ENCODE measurements around the gene SASH1.

SASH1 gene

DNA sequence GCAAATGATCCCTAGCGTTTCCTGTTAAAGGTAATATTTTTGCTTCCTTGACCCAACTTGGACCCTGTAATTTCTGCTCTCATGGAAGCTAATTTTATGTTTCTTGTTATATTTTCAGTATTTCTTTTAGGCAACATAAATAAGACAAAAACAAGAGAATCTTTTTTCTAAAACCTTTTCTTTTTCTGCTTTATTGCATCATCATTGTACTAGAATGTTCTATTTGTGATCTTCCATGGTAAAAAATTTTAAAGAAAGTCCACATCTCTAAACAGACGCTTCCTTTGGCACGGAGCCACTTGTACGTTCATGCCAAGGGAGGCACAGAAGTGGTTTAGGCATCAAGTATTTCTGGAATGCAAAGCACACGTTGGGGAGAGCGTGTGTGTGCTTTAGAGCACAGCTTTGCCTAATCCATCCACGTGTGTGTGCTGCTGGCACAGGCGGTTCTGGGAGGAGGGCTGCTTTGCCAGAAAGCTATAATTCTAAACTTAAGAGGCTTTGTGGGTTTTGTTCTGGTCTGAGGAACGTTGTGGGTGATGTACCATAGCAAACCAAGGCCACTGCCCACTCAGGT, 98.3 kb downstream of the SASH1 start:
- DNase-seq = no peak

DNA sequence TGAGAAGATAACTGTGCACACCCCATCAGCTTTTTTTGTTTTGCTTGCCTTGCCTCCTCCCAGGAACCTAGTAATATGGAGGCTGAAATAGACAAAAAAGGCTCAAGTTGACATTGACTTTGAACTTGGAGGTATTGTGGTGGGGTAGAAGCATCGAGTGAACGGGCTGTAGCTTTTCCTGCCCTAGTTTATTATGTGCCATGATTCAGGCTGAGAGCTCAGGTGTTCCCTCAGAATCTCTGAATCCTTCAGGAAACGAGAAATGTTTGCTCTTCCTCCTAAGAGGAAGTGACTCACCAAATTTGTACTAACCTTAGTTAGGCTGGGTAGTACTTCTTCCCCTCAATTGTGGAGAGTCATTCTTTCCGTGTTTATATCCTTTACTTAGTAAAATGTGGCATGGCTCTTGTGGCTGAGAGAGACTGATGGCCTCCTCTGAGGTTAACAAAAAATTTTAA, 98.8 kb downstream of the SASH1 start:
- peak; percentile 62 for DNase-seq

DNA sequence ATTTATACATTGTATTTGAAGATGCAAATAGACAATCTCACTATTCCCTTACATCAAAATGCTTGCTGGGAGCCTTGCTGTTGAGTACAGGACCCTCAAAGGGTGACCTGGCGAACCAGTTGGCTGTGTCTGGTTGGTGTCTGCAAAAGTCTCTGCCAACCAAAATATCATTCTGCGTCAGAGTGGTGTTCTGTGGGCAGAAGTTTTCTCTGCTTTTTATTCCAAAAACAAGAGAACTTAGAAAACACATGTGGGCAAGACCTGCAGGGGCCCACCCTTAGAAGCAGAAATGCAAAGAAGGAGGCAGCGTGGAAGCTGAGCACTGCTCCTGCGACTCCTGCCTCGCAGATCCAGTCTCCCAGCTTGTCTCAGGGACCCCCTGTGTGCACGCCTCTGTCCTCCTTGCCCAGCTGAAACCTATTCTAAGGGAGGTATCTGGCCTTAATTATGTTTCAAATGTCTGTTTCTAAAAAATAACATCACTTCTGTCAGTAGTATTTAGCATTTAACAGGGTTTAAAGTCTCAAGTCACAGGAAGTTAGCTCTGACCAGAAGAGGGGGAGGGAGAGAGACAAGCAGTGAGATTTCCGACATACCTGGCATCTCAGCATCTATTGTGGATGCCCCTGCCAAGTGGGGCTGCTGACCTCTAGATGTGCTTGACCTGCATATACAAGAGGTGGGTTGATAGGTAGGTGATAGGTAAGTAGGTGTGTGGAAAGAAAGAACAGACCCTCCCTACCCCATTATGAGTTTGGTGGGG, 101.3 kb downstream of the SASH1 start:
- DNase-seq = no peak

DNA sequence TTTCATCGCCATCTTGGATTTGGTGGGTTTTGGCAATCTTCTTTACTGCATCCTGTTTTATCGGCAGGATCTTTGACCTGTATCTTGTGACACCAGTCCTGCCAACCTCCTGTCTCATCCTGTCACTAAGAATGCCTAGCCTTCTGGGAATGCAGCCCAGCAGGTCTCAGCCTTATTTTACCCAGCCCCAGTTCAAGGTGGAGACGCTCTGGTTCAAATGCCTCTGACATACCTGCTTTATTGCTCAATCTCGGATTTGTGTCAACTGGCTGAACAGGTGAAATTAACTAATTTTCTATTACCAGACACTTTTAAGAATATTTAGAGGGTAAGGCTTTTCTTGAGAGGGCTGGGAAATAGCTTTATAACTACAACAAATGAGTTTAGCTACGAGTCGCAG, 102.5 kb downstream of the SASH1 start:
- DNase-seq = no peak

DNA sequence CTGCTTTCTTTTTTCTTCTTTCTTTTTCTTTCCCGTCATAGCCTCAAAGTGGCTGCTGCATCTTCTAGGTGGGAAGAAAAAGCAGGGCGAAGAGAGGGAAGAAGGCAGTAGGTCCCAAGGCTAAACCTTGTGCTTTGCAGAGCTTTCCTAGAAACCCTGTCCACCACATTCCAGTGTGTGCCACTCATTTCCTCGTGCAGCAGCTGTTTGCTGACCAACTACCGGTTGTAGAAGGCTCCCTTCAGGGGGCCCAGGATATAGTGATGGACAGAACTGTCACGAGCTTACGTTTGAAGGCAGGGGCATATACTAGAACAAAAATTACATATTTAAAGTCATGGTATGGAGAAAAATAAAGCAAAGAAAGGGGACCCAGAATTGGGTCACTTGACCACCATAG, 103.0 kb downstream of the SASH1 start:
- no peak for DNase-seq

DNA sequence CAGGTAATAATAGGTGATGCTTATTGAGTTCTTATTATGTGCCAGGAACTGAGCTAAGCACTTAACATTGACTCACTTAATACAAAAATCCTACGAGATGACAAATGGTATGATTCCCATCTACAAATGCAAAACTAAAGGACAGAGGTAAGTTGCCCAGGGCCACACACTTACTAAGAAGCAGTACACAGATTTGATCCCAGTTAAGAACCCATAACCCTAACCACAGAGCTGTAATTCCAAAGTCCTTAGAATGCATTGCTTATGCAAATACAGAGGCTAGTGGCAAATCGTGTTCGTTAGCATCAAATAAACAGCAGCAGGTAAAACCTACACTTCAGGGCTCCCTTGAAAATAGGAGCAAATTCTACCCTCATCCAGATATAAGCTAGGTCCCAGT, 104.0 kb downstream of the SASH1 start:
- DNase-seq = no peak

DNA sequence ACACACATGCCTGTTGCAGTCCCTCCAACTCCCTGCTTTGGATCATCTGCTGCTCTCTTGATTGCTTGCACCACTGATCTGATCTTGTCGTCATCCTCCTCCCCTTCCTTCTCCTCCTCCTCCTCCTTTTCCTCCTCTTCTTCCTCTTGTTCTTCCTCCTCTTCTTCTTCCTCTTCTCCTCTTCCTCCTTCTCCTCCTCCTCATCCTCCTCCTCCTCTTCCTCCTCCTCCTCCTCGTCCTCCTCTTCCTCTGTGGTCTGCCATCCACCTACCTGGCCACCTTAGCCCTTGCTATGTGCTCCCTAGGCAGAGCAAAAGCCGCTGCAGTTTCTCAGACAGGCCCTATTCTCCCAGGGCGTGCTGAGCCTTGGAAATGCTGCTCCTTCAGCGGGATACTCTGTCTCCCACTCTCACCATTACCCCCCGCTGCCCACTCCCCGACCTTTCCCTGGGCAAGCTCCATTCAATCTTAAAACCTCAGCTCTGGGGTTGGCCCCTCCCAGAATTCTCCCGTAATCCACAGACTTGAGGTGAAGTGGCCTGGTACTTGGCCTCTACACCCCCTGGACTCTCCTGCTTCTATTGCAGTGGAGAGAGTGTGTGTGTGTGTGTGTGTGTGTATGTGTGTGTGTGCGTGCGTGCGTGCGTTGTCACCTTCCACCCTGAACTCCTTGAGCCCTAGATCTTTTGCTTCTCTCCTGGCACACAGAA, 105.0 kb downstream of the SASH1 start:
- no peak for DNase-seq

DNA sequence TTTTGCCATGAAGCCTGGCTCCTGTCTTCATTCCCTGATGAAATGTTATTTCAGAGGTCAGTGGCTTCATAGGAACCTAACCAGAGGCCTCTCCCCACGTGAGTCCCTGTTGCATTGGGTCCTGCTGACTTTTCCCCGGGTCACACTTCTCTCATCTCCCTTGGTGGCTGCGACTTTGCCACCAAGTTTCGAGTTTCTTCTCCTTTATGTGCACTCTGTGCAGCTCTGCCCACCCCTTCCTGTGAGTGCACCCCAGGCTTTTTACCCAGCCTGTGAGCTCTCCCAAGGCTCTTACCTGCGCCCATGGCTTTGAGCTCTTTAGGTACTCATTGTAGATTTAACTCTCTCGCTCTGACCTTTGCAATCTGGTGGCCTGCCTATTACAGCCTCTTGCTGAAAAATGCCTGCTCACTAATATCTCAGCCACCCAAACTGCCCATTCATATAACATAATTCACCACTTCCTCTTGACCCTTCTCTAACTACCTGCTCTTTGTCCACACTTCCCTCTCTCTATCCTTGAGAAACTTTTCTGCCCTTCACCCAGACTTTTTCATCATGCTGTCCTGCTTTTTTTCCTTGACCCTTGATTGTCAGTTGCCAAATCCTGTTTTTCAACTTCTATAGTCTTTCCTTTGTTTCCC, 105.9 kb downstream of the SASH1 start:
- peak; percentile 14 for DNase-seq

DNA sequence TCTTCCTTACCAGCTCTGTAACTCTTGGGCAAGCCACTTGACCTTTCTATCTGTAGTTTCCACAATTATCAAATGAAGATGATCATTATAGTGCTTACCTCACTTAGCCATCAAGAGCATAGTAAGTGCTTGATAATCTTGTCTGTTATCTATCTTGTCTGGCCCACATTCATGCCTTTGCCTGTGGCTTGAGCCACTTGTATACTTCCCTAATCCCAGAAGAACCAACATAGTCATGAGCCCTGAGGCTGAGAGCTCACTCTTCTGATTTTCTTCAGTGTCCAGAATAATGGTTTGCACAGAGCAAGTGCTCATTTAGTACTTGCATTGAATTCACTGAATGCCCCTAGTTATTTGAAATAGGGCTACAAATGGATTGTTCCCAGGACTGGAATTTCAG, 108.2 kb downstream of the SASH1 start:
- no peak for DNase-seq

DNA sequence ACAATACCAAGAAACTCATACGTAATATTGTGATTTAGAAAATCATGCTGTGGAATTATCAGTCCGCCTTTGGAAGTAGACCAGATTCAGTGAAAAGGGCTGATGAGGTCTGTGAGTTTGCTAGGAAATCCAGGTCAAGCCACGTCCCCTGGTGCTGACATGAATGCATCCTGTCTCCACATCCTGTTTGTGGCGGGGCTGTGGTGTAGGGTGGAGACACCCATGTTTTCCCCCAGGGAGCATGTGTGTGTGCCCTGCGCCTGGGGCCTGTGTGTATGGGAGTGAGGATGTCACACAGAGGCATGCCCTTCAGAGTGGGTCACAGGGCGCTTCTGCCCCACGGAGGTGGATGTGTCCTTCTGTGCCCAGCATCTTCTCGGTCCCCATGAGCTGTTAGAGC, 109.1 kb downstream of the SASH1 start:
- DNase-seq = peak; percentile 51

DNA sequence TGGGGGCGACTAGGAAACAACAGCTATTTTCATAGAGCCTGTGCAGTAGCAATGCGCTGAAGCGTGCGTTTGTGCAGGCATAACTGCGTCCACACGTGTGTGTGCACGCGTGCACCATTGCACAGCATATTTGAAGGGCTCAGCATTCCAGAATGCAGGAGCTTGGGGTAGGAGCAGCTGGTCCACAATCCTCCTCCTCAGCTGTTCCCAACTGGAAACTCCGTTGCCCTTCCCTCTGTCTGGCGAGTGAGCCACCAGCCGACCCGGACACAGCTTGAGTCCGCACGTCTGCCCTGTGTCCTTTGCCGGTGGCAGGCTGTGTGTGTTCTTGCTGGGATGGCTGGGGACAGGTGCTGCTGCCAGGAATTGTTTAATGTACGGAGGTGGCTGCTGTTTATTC, 110.2 kb downstream of the SASH1 start:
- no peak for DNase-seq

DNA sequence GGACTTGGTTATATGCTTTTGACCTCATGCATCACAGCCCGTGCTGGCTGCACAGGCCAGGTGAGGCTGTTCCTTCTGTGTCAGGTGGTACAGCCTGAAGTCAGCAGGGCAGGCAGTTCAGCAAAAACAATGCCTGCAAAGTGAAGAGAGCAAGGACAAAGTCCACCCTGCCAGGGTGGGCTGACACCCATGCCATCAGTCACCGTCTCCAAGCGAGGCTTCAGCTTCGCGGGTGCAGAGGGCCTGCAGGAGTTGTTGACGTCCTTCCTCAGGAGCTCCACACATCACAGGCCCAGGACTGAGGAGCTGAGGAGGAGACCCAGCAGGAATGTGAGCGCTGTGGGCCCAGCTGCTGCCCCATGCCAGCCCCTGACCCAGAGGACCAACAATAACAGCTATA, 111.3 kb downstream of the SASH1 start:
- no peak for DNase-seq

DNA sequence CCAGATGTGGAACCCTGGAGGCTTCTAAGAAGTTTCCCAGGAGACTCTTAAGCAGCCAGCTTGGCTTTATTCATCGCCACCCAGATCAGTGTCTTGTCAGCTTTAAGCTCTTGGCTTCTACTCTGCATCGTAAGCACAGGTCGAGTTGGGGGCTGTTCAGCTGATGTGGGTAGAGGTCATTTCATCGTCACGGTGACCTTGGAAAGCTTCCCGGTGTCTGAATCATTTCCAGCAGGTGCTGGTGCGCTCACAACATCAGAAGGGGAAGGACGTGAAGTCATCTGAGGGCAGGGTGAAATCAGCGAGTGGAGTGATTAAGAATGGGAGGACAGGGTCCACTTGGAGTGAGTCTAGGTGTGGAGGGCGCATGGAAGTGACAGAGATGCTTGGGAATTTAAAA, 112.6 kb downstream of the SASH1 start:
- DNase-seq = no peak

DNA sequence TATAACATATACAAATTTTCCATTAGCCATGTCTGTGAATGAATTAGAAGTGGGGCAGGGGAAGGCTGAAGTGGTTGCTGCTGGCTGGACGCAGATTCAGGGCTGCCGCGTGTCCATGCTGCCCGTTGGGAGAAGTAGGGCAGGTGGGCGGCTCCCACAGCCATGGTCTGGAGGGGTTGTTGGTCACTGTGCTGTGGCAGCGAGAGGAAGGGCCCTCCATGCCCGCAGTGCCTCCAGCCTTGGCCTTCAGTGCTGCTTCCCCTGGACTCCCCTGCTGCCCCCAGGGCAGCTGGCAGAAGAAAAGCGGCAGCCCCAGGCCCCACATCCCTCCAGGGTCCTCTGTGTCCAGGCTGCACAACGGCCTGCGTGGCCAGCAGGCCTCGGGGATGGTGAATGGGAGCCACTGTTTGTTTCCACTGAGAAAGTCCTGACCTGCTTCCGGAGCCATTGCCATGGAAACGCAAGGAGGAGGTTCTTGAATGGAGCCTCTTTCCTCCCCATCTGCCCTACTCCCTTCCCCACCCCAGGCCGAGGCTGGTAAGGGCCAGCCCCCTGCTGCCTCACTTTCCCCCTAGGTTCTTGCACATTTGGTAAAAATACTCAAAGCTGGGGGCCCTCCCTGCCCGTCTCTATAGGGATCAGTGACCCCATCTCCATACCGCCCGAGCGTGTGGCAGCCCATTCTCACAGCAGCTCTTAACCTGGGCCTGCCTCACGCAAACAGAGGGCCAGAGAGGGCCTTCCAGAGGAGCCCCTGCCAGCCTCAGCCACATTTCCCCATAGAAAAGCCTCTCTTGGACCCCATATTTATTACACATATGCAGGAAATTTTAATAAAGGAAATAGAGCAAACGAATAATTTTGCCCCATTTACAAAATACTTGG, 113.3 kb downstream of the SASH1 start:
- DNase-seq = no peak

DNA sequence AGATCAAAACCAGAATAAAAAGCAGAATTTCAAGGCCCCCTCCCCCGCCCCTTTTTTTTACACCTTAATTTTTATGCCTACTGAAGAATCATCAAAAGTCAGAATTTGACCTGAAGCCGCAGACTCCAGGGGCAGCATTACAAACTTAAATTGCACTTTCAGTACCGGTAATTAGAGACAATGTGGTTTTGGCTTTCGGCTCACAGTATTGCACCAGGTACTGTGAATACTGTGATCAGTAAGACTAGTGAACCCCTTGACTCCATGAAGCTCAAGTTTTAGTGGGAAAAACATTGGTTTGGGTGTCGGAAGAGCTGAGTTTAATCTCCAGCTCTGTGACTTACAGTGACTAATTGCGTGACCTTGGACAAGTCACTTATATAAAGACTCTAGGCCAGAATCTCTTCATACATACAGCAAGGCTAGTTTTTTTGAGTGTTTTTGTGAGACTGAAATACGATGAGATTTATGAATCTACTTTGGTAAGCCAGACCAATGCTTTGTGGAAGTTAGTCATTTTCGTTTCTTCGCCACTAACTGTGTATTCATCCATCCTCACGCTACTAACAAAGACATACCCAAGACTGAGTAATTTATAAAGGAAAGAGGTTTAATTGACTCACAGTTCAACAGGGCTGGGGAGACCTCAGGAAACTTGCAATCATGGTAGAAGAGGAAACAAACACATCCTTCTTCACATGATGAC, 114.7 kb downstream of the SASH1 start:
- DNase-seq = peak; percentile 42

DNA sequence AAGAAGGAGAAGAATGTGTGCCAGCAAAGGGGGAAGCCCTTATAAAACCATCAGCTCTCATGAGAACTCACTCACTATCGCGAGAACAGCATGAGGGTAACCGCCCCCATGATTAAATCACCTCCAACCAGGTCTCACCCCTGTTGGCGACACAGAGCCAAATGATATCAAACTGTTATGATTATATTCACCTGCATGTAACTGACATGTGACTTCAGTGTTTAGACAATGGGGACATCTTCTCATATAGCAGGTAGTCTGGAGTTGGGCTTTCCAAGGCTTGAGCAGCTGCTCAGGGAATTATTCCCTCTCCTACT, 115.2 kb downstream of the SASH1 start:
- DNase-seq = no peak

DNA sequence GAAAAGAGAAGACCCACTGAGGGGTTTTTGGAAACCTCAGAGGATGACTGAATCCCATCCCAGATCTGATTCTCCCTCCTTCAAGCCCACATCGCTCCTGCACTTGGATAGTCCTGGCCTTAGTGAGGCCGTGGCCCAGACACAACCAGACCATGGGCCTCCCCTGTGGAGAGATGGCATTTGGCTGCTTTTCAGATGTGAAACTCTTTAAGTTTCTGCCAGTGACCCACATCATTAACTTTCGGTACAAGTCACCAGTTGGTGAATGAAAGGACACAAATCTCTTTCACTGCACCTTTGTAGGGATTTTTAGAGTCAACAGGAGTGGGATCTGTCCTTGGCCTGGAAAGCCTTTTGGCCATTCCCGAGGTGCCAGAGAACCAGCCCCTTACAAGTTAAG, 116.6 kb downstream of the SASH1 start:
- DNase-seq = no peak

DNA sequence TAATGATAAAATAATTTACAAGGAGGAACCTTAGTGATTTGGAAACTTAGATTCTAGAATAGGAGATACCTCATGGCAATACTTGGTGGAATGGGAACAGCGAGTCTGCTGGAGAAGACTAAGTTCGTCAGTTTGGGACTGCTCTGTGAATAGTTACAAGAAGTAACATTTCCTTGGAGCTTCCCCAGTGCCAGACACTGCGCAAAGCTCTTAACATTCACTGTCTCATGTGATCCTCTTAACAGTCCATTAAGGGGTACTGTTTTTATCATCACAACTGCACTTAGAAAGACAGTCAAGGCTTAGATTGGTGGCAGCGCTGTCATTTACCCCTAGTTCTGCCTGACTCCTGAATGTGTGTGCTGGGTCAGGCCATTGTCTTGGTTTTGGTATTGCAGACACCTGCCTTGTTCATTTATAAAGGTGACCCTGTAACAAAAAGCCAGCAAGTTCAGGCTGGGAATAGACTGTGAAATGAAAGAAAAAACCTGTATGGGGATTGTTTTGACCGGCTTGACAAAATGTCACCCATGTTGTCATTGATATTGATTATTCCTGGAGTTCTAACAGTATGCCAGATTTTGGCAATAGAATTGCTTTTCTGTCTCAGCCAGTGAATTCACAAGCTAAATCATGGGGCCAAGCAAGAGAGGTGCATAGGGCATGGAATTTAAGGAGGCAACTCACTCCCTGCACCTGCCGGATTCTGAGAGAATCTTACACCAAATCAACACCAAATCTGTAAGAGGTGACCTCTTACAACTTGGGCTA, 118.4 kb downstream of the SASH1 start:
- no peak for DNase-seq

DNA sequence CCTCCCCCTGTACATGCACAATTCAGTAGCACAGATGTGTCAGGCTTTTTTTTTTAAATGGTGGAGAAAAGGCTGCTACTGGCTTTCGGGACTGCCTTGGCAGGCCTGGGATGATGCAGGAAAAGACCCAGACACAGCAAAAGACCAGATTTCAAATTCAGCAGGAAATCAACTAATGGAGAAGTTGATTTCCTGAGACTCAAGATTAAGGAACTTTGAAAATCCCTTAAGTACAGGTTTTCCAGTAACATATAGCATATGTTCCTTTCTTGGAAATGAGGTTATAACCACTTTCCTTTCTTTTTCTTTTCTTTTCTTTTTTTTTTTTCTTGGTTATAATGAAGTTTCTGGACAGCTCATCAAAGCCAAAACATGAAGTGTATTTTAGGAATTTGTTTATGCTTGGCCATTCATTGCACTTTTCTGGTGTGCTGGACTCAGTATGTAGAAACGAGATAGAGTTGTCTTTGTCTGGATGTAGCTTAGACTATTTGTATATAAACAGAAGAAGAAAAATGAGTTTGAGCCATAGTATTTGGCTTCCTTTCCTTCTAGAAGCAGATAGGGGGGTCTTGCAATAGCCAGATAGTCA, 119.4 kb downstream of the SASH1 start:
- DNase-seq = no peak

DNA sequence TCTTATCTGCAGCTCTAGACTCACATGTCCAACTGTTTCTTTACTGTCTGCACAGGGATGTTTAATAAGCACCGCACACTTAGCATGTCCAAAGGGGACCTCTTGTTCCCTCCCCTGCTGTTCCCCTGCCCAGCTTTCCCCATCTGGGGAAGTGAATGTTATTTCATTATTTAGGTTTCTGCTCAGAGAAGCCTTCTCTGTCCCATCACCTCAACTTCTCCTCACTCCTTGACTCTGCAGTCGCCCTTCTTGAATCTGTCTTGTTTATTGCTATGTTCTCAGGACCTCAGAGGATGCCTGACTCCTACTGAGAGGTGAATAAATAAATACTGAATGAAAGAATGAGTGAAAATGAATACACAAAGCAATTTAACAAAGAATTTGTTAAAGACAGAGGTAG, 121.0 kb downstream of the SASH1 start:
- no peak for DNase-seq
